ENCODE measurements around the gene SHOC2.

The SHOC2 gene

GRCh38 chr10:110989016-110989415 lies 69.6 kb downstream of the SHOC2 start:
- DNase-seq: no peak

GRCh38 chr10:110992006-110992800 lies 72.8 kb downstream of the SHOC2 start:
- DNase-seq: no peak

- no peak for DNase-seq
Measured at GRCh38 chr10:110993024-110993693, 73.8 kb downstream of the SHOC2 start.

- no peak for DNase-seq
Measured at GRCh38 chr10:110994406-110995086, 75.1 kb downstream of the SHOC2 start.

GRCh38 chr10:110995301-110995700 lies 75.9 kb downstream of the SHOC2 start:
- no peak for DNase-seq

GRCh38 chr10:110996256-110996655 lies 76.9 kb downstream of the SHOC2 start:
- no peak for DNase-seq

GRCh38 chr10:111004016-111004415 lies 84.6 kb downstream of the SHOC2 start:
- peak; percentile 9 for DNase-seq

- DNase-seq: no peak
Measured at GRCh38 chr10:111007486-111007885, 88.1 kb downstream of the SHOC2 start.

- DNase-seq: no peak
Measured at GRCh38 chr10:111015181-111015580, 95.8 kb downstream of the SHOC2 start.

GRCh38 chr10:111017098-111017497 lies 97.7 kb downstream of the SHOC2 start:
- no peak for DNase-seq

GRCh38 chr10:111018021-111018420 lies 98.6 kb downstream of the SHOC2 start:
- DNase-seq: no peak

GRCh38 chr10:111023060-111023459 lies 103.7 kb downstream of the SHOC2 start:
- DNase-seq: no peak

- no peak for DNase-seq
Measured at GRCh38 chr10:111030042-111030750, 110.8 kb downstream of the SHOC2 start.

GRCh38 chr10:111034598-111035310 lies 115.3 kb downstream of the SHOC2 start:
- DNase-seq: no peak

- DNase-seq: no peak
Measured at GRCh38 chr10:111035542-111035941, 116.1 kb downstream of the SHOC2 start.

- no peak for DNase-seq
Measured at GRCh38 chr10:111037858-111038257, 118.5 kb downstream of the SHOC2 start.

- no peak for DNase-seq
Measured at GRCh38 chr10:111039522-111039921, 120.1 kb downstream of the SHOC2 start.

- DNase-seq: no peak
Measured at GRCh38 chr10:111057006-111057405, 137.6 kb downstream of the SHOC2 start.
